T-helper 1 cell (primary cell): ENCODE measurements around the gene AMFR.

Source experiments
- DNase-seq, 5 donors: peaks; one replicate each; pipeline ENCODE4 v3.0.0-alpha.2; 2012 to 2020

The AMFR gene

DNA sequence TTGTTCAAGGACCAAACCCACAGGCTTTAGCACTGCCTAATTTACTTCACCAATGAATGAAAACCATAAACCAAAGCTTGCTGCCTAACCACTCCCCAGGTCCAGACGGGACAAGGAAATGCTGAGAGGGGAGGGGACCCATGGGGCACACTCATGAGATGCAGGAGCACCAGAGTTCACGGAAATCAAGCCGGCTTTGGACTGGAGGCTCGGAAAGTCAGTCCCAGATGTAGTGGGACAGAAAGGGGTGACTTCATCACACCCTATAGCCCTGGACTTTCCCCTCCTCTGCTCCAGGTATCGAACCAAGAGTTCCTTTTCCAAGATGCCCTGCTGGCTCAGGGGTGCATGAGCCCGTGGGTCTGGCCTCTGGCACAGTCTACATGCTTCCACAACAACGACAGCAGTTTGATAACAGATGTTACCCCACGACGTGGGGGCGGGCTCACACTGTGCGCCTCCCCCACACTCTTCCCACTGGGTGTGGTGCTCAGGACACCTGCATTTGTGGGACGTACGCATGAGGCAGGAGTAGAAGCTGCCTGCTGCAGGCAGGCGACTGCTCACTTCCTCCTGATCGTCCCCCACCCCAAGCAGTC lies 63.2 kb downstream of the AMFR start:
- DNase-seq = no peak

DNA sequence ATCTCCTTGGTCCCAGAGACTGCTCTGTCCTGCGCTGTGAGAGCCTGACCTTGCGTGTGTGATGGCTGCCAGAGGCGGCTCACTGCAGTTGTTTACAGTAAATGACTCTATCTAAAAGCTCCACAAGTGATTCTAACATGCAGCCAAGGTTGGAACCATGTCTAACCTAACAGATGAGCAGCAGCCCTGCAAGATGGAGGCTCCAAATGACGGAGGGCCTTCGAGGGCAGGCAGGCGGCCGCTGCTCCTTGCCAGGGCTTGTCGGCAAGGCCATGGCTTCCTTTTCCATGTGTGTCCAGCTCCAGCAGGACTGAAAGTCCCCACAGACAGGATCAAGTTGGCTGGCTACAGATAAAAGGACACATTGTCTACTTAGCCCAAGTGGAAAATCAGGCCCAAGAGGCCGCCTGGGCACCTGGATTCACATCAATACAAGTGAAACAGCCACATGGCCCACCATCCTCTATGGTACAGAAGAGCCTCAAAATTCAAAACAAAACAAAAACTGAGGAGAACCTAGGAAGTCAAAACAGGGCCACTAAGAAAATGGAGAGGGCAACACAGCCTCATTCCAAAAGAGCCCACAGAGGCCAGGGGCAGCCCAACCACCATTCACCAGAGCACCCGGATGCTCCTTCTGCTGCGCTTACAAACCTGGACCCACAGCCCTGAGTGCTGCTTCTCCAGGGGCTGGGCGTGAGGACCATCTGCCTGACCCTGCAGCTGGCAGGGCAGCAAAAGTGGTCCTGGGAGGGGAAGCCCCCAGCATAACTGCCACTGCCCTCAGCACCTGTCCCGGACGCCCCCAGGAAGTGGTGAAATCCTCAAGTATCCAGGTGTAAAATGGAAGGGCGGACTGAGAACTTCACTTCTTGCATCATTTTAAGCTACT lies 65.0 kb downstream of the AMFR start:
- DNase-seq = no peak

DNA sequence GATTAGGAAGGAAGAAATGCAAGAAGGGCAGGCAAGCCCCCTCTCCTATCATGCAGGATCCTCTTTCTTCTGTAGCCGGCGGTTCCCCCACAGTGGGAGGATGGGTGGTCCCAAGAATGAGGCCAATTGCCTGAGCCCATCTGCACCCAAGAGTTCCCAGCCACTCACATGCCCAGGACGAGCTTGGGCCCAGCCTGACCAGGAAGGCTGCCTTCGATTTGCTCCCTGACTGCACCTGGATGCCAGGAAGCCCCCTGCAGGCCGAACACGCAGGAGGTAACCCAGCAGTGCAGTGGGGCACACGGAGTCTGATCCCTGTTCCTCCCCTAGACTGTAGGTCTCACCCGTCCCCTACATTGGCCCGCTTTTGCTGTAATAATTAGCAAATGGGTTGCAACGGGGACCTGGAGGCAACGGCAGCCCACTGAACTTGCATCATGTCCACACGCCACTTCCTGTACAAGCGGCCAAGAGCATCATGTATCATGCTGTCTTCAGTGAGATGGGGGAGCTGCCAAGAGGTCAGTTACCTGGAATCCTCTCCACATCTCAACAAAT lies 67.5 kb downstream of the AMFR start:
- no peak for DNase-seq

DNA sequence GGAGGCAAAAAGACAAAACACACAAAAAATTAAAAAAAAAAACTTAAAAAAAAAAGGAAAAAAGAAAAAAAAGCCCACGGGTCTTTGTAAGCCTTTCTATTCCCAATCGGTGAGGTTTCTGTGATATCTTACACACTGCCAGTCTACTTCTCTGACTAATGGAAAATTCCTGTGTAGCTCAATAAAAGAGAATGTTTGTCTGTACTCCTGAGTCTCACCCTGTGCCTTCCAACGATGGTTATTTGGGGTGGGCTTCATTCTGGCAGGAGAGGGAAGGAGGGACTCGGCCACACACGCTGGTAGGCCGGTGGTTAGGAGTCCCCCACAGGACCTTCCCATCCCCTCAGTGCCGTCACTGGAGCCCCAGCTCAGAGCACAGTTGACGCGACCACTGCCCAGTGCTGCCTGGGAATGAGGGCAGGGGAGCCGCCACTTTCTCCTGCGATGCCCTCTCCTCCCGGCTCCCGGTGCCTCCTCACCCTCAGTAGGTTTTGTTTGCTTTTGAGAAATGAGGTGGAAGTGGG lies 68.0 kb downstream of the AMFR start:
- peak in 1 of 5 donors; percentile 8 for DNase-seq

DNA sequence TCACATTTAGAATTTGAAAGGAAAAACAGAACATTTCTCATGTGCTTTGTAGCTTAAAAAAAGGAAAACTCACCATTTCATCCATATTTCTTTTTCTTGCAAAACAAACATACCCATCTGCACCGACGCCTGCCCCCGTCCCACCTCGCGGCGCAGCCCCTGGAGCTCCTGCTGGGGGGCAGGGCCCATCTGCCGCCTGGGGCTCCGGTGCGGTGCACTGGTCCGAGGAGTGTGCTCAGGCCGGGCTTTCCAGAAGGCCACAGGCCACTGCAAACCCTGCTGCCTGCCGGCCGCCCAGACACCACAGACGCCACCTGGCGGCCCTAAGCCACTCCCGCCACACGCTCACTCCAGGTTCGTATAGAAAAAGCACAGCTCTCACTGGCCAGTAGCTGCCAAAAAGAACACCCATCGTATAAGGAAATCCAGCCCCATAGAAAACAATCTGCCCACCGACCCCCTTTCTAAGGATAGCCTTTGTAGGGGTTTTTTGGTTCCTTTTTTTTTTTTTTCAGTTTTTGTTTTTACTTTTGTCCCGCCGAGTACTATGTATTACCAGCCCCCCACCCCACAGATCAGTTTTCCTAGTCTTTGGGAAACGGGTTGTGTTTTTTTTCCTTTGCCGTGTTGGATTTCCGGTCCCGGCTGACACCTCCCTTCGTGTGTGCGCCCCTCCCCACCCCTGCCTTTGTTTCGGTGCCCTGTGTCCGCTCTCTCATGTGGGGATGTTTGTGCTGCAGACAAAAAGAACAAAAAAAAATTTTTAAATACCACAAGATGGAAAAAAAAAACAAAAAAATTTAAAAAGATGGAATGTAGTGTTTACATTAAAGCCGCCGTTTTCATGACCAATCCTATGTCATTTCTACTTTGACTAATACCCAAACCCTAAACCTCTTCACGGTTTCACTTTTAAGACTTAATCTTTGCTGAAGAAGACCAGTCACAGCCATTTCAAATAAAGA lies 68.8 kb downstream of the AMFR start:
- DNase-seq = peak; percentile 32 to 68 (median 39)

DNA sequence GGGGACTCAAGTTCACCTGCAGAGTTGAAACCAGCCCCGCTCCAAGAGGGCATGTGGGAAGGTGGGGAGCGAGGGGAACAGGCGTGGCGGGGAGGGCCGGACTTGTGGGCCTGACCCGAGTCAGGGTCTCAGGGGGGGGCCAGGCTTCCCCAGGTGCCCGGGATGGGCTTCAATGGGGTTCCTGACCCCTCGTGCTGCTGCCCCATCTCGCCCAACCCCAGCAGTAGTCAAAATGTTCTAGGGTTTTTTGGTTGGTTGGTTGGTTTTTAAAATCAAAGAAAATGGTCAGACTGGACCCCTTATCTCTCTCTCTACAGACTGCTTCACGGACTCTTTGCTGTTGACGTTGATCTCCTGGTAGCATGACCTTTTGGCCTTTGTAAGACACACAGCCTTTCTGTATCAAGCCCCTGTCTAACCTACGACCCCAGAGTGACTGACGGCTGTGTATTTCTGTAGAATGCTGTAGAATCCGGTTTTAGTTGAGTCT lies 69.5 kb downstream of the AMFR start:
- DNase-seq = peak in 1 of 5 donors; percentile 7

DNA sequence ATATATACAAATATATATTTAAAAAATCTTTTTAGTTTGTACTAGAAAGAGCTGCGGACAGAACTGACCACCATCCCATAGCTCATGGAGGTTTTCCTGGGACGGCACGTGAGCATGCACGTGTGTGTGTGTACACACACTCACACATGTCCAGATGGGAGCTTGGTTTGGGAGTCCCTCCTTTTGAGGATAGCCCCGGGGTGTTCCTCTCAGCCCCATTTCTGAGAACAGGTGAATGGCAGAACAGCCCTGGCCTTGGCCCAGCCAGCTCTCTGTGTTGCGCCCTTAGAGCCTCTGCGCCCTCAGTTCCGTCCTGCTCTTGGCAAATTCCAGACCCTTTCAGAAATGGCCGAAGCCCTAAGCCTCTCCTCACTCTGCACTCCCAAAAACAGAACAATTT lies 70.1 kb downstream of the AMFR start:
- DNase-seq = peak in 1 of 5 donors; percentile 5

DNA sequence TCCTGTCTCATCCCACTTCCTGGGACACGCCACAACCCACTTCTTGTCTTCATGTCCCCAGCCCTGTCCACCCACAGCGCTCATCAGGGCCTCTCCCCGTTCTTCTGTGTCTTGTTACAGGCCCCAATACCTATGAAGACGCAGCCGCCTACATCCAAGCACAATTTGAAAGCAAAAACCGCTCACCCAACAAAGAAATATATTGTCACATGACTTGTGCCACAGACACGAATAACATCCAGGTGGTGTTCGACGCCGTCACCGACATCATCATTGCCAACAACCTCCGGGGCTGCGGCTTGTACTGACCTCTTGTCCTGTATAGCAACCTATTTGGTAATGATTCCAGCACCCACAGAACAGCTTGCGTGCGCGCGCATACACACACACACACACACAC lies 70.6 kb downstream of the AMFR start:
- no peak for DNase-seq

DNA sequence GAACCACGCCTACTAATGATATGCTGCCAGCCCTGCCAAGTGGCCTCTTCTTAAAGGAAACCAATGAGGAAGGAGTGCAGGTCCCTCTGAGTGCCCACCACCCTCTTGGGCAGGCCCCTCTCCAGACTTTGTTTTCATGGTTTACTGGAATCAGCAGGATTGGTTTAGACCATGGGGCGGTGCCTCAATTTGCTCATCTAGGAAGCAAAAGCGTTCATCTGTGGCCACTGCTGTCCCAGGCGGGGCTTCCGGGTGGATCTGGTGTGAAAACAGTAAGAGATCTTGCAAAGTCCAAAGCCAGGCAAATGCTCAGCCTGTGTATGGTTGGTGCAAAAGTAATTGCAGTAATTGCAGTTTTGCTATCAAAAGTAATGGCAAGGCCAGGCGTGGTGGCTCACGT lies 71.3 kb downstream of the AMFR start:
- no peak for DNase-seq

DNA sequence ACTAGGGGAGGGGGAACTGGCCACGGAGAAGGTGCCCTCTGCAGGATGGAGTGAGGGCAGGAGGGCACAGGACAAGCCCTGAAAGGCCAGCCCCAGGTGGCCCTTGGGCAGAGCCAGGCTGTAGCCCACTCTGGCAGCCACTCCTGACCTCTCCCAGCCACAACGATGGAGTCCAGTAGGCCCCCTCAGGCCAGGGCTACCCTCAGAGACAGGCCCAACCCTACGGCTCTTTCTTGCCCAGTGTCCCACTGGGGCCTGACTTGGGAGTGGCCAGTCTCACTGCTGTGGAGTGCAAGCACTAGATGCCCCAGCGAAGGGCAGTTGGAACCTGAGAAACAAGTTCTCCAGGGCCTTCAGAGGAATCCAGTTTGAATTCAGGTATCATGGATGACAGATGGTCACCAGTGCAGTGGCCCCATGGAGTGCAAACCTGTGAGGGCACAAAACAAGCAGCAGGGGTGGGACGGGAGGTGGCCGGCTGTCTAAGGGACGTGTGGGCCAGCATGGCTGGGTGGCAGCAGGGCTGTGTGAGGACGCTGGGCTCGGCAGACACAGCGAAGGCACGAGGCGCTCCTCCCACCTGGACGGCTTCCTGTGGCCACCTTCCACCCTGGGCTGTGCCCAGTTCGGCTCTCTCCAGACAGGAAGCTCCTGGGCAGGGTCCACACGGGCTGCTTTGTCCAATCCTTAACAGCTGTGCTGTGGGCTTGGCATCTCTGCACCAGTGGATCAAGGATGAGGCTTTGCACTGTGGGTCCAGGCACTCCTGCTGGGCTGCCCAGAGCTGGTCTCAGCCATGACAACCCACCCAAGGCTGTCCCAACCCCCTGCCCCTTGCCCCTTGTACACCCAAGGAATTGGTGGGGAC lies 72.1 kb downstream of the AMFR start:
- peak in 1 of 5 donors; percentile 8 for DNase-seq

DNA sequence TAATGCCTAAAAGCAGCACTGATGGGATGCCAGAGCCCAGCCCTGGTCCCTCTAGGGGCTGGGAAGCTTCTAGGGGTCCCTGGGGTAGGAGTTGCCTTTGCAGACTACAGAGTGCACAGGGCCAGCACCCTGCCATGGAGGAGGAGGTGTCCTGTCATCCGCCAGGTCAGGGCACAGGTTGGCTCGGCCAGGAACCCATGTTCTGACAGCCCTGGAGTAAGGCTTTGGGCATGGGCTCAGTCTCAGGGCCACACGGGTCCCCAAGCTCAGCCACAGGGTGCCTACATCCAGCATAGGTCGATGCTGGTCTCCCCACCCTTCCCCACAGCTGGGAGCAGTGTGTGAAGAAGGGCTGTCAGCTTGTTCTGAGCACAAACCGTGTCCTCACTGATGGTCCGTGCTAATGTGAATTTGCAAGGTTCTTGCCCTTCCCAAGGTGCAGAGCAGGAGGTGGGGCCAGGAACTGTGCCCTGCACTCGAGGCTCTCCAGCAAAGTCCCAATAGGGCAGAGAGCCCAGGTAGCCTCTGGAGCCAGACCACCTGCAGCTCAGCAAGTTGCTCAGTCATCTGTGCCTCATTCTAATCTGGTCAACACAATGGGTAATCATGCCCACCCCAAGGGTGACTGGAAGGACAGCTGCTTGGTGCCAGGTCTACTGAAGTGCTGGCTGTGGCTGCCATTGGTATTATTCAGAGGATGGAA lies 72.8 kb downstream of the AMFR start:
- peak in 1 of 5 donors; percentile 6 for DNase-seq

DNA sequence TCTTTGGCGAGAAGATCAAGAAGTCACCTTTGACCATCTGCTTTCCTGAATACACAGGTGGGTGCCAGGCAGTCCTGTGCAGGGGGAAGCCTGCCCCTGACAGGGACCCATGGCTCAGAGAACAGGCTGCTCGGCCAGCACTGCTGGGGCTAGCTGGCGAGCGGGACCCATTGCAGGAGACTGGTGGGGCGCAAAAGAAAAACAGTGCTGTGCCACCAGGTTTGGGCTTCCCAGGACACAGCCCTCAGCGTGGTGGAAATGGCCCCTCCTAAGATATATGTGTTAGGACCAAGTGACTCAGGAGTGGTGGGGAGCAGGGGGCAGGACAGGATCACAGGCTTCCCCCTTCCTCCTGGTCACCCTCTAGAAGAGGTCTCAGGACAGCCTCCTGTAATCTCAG lies 73.9 kb downstream of the AMFR start:
- DNase-seq = no peak

DNA sequence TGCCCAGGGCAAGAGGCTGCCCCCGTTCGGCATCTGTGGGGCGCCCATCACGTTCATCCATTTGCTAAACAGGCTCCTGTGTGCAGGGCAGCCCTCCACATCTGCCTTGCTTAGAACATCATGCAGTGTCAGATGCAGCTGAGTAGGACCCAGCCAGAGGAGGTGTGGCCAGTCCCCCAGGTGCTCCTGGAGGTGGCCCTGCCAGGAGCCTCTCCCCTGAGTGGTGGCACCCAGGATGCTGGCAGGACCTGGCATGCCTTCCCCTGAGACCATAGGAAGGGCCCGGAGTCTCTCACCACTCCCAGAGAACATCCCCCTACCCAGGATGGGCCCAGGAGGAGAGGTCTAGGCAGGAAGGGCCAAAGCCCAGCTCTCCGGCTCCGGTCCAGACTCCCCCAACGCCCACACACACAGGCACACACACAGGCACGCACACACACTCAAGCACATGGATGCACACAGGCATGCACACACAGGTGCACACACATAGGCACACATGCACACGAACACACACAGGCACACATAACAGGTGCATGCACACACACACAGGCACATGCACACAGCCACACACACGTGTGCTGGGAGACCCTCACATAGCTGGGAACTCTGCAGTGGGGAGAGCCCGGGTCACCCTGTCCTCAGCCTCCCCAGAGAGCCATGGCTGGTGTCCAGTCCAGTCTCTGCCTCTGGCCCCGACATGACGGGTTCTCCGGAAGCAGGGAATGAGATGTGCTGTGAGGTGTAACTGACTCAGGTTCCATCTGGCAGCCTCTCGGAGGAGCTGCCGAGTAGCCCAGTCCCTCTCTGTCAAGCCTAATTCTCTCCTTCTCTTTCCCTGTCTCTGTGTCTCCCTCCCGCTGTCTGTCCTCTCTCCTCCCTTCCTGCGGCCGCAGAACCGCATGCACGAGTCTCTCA lies 74.6 kb downstream of the AMFR start:
- no peak for DNase-seq

DNA sequence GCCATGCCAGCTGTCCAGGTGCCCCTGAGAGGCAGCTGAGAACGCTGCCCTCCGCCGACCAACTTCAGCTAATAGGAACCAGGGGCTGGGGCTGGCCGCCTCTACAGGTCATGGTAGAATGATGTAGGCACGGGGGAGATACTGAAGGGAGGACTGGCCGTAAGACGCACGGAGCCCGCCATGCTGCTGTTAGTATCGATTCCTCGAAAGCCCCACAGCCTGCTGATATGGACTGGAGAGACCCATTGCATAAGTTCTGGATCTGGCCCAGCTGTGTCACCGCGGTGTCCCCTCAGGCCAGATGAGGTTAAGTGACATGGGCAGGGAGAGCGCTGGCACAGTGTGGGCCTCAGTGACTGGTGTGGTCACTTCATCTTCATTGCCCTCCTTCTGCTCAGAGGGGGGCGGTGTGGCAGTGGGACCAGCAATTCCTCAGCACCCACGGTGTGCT lies 75.6 kb downstream of the AMFR start:
- no peak for DNase-seq

DNA sequence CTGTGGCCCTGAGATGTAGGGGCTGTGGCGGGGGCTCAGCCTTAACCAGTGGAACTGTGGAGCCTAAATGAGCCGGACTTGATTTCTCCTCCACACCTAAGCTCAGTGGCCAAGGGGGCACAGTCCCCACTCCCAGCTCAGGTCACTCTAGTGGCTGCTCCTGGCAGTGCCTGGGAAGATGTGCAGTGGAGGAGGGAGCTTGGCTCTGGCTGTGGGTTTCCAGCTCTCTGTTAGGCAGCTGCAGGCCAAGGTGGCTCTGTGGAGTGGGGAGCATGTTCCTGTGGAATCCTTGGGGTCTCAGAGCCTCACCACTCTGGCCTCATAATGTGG lies 76.3 kb downstream of the AMFR start:
- no peak for DNase-seq

DNA sequence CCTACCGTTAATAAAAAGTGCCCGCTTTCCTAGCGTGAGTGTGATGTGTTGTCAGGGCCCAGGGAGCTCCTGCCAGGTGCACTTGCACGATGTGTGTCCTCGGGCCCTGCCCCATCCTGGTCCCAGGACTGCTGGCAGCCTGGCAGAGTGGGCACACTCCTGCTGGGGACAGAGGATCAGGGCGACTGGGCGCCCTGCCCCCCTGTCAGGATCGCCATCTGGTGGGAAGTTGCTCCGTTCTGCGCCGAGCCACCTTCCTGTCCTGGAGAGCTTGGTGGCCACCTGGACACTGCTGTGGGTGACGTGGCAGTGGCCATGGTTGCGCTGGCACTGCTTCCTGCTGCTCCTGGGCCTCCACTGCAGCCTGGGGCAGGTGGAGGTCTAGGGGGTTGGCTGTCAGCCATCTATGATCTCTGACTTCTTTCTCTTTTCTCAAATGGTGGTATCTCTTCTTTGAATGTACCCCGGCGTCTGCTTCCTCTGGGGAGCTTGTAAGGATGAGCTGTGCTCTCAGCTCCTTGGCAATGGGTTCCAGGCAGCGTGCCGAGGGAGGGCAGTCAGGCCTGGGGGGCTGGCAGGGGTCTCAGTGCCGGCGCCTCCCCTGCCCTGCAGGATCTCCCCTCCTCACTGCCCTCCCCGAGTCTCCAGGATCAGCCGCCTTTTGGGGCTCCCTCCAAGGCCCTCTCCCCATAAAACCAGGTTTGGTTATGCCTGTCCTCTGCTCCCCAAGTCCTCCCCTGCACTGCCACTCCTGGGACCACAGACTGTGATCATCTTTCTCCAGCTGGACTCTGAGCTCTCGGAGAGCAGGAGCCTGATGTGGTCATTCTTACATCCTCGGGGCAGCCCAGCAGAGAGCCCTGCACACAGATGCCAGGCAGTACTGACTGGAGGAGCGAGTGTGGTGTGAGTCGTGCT lies 76.9 kb downstream of the AMFR start:
- DNase-seq = no peak

DNA sequence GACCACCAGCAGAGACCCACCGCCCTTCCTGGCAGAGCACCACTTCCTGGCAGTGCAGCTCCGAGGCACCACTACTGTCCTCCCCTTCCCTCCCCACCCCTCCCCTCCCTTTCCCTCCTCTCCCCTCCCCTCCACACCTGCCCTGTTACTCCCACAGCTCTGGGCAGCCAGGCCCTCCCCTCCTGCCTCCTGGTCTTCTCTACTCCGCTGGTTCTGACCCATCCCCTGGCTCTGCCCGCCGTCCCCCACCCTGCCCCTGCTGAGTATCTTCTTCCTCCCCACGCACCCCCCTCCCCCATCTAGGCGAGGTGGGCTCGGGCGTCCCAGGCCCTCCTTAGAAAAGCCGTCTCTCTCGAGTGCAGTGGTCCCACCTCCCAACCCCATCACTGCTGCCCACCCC lies 77.7 kb downstream of the AMFR start:
- DNase-seq = no peak

DNA sequence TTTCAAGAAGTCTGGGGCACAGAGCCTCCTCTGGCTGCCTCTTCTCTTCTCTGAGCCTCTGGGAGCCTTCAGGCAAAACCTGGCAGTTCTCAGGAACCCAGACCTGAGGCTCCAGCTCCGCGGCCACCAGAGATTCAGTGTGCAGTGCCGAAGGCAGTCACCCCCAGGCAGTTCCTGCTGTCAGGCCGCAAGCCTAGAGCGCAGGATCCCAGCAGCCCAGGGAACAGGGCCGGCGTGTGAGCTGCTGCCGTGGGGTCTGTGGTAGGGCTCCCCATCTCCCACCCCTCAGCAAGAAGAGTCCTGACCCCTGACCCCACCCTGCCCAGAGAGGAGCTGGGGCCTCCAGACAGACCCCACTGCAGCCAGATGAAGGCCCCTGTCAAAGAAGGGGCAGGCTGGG lies 78.2 kb downstream of the AMFR start:
- no peak for DNase-seq
